ENCODE results near the gene CDH10. TPM values are rescaled to one million over a fixed set of nuclear protein-coding genes. Genes with fewer than 3 reads are reported as not detected.

The CDH10 gene
- total RNA-seq, 1 experiment from 2014 or later = not detected

- BruUV-seq (replicated peaks) = no TSS peak
- no peak for TF ChIP-seq CTCF (IDR thresholded peaks at IDR 0.05; ENCODE audit: unreplicated experiment)
- H3K36me3 Mint-ChIP-seq (ENCODE audit: insufficient read depth, unreplicated experiment) = no peaks in the 10 kb centered on the region
- CTCF ChIA-PET = no interaction called here
- no peak for DNase-seq
- H3K9me3 Mint-ChIP-seq (ENCODE audit: low read depth, unreplicated experiment) = no peaks in the 10 kb centered on the region
- no peak overlapping the region for H3K4me3 Mint-ChIP-seq (ENCODE audit: low read depth, unreplicated experiment)
- H3K27ac Mint-ChIP-seq (ENCODE audit: unreplicated experiment) = no peak overlapping the region
- H3K4me1 Mint-ChIP-seq (ENCODE audit: low read depth, unreplicated experiment) = no peaks in the 10 kb centered on the region
- intact Hi-C loops (cut with micrococcal nuclease; ENCODE audit: unreplicated experiment) = no loop called here
- H3K27me3 Mint-ChIP-seq (ENCODE audit: unreplicated experiment) = no peaks in the 10 kb centered on the region
Measured at GRCh38 chr5:24571302-24571701, 73.5 kb downstream of the CDH10 start.

- CTCF ChIA-PET = no interaction called here
- intact Hi-C loops (cut with micrococcal nuclease; ENCODE audit: unreplicated experiment) = no loop called here
- TF ChIP-seq CTCF (IDR thresholded peaks at IDR 0.05; ENCODE audit: unreplicated experiment) = no peak
- H3K4me3 Mint-ChIP-seq (ENCODE audit: low read depth, unreplicated experiment) = no peak overlapping the region
- BruUV-seq (replicated peaks) = no TSS peak
- H3K36me3 Mint-ChIP-seq (ENCODE audit: insufficient read depth, unreplicated experiment) = no peaks in the 10 kb centered on the region
- DNase-seq = no peak
- H3K27me3 Mint-ChIP-seq (ENCODE audit: unreplicated experiment) = no peaks in the 10 kb centered on the region
- H3K27ac Mint-ChIP-seq (ENCODE audit: unreplicated experiment) = no peak overlapping the region
- H3K4me1 Mint-ChIP-seq (ENCODE audit: low read depth, unreplicated experiment) = no peaks in the 10 kb centered on the region
- peaks cover 7% of the 10 kb centered on the region for H3K9me3 Mint-ChIP-seq (ENCODE audit: low read depth, unreplicated experiment)
Measured at GRCh38 chr5:24566933-24567332, 77.8 kb downstream of the CDH10 start.

DNA sequence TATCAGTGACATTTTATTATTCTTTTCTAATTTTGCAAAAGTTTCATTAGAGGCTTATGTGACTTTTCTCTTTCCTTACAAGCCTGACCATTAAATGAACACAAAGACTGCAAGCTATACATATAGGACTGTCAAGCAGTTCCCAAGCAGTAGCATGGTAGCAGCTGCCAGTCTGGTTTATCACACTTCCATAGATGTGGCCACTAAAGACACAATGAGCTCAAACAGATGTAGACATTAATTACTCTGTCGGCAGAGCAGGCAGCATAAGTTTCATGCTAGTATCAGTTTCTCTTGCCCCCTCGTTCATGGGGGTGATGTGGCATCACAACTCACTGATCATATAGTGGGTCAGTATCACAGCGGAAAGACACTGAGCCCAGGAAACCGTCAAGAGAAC is 89.5 kb downstream of the CDH10 start:
- no peaks in the 10 kb centered on the region for H3K36me3 Mint-ChIP-seq (ENCODE audit: insufficient read depth, unreplicated experiment)
- DNase-seq = no peak
- no peak for TF ChIP-seq CTCF (IDR thresholded peaks at IDR 0.05; ENCODE audit: unreplicated experiment)
- BruUV-seq (replicated peaks) = no TSS peak
- no peak overlapping the region for H3K27ac Mint-ChIP-seq (ENCODE audit: unreplicated experiment)
- no peaks in the 10 kb centered on the region for H3K27me3 Mint-ChIP-seq (ENCODE audit: unreplicated experiment)
- no peak overlapping the region for H3K4me3 Mint-ChIP-seq (ENCODE audit: low read depth, unreplicated experiment)
- no peaks in the 10 kb centered on the region for H3K4me1 Mint-ChIP-seq (ENCODE audit: low read depth, unreplicated experiment)
- peaks cover 8% of the 10 kb centered on the region for H3K9me3 Mint-ChIP-seq (ENCODE audit: low read depth, unreplicated experiment)
- CTCF ChIA-PET = no interaction called here
- intact Hi-C loops (cut with micrococcal nuclease; ENCODE audit: unreplicated experiment) = no loop called here

- DNase-seq = no peak
- BruUV-seq (replicated peaks) = no TSS peak
- Mint-ChIP-seq H3K27ac (ENCODE audit: unreplicated experiment) (no peak overlapping the region), H3K4me1 (ENCODE audit: low read depth, unreplicated experiment) (no peaks in the 10 kb centered on the region), H3K4me3 (ENCODE audit: low read depth, unreplicated experiment) (no peak overlapping the region), H3K27me3 (ENCODE audit: unreplicated experiment) (no peaks in the 10 kb centered on the region), H3K36me3 (ENCODE audit: insufficient read depth, unreplicated experiment) (no peaks in the 10 kb centered on the region), H3K9me3 (ENCODE audit: low read depth, unreplicated experiment) (no peaks in the 10 kb centered on the region)
- intact Hi-C loops (cut with micrococcal nuclease; ENCODE audit: unreplicated experiment) = no loop called here
- TF ChIP-seq CTCF (IDR thresholded peaks at IDR 0.05; ENCODE audit: unreplicated experiment) = no peak
- CTCF ChIA-PET = no interaction called here
Measured at GRCh38 chr5:24547132-24547531, 97.6 kb downstream of the CDH10 start.

Data from Calu3 (cell line).